Ishikawa (cell line): Measurements from ENCODE around the gene KDM4B.

Source experiments
- CEBPB ChIP-seq: IDR thresholded peaks from 2 replicates; pipeline ENCODE4 v1.6.1; 2012
- CREB1 ChIP-seq: IDR thresholded peaks from 2 replicates; pipeline ENCODE4 v1.6.1; 2012; ENCODE audit warnings: low read depth
- EGR1 ChIP-seq: IDR thresholded peaks from 2 replicates; pipeline ENCODE4 v1.6.1; 2012
- EP300 ChIP-seq: IDR thresholded peaks from 2 replicates; pipeline ENCODE4 v1.6.1; 2012; ENCODE audit warnings: borderline replicate concordance
- FOXM1 ChIP-seq: IDR thresholded peaks from 2 replicates; pipeline ENCODE4 v1.6.1; 2012; ENCODE audit warnings: low read depth, borderline replicate concordance
- NFIC ChIP-seq: IDR thresholded peaks from 2 replicates; pipeline ENCODE4 v1.6.1; 2012
- TAF1 ChIP-seq: IDR thresholded peaks from 2 replicates; pipeline ENCODE4 v1.6.1; 2012; ENCODE audit warnings: low read depth, mild to moderate bottlenecking
- TCF12 ChIP-seq: IDR thresholded peaks from 2 replicates; pipeline ENCODE4 v1.6.1; 2012; ENCODE audit warnings: low read depth
- ZBTB7A ChIP-seq: IDR thresholded peaks from 2 replicates; pipeline ENCODE4 v1.6.1; 2012; ENCODE audit warnings: low read depth
- TF ChIP-seq, protein P1 (sequence below): IDR thresholded peaks from 2 replicates; pipeline ENCODE4 v1.6.1; 2012; ENCODE audit warnings: low read depth, mild to moderate bottlenecking
- TF ChIP-seq, protein P2 (sequence below): IDR thresholded peaks from 2 replicates; pipeline ENCODE4 v1.6.1; 2012

DNA sequence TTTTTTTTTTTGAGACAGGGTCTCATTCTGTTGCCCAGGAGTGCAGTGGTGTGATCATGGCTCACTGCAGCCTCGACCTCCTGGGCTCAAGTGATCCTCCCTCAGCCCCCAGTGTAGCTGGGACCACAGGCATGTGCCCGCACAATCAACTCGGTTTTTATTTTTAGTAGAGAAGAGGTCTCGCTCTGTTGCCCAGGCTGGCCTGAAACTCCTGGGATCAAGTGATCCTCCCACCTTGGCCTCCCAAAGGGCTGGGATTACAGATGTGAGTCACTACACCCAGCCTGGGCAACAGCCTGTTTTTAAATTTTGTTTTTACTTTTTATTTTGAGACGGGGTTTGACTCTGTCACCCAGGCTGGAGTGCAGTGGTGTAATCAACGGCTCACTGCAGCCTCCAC lies 2.3 kb upstream of the KDM4B start:
- TF ChIP-seq CEBPB (no peak), EP300 (no peak), ZBTB7A (no peak), EGR1 (no peak), TAF1 (no peak), FOXM1 (no peak), NFIC (no peak), TCF12 (no peak), CREB1 (no peak)
- TF ChIP-seq, protein P1, sequence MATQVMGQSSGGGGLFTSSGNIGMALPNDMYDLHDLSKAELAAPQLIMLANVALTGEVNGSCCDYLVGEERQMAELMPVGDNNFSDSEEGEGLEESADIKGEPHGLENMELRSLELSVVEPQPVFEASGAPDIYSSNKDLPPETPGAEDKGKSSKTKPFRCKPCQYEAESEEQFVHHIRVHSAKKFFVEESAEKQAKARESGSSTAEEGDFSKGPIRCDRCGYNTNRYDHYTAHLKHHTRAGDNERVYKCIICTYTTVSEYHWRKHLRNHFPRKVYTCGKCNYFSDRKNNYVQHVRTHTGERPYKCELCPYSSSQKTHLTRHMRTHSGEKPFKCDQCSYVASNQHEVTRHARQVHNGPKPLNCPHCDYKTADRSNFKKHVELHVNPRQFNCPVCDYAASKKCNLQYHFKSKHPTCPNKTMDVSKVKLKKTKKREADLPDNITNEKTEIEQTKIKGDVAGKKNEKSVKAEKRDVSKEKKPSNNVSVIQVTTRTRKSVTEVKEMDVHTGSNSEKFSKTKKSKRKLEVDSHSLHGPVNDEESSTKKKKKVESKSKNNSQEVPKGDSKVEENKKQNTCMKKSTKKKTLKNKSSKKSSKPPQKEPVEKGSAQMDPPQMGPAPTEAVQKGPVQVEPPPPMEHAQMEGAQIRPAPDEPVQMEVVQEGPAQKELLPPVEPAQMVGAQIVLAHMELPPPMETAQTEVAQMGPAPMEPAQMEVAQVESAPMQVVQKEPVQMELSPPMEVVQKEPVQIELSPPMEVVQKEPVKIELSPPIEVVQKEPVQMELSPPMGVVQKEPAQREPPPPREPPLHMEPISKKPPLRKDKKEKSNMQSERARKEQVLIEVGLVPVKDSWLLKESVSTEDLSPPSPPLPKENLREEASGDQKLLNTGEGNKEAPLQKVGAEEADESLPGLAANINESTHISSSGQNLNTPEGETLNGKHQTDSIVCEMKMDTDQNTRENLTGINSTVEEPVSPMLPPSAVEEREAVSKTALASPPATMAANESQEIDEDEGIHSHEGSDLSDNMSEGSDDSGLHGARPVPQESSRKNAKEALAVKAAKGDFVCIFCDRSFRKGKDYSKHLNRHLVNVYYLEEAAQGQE = no peak
- TF ChIP-seq, protein P2, sequence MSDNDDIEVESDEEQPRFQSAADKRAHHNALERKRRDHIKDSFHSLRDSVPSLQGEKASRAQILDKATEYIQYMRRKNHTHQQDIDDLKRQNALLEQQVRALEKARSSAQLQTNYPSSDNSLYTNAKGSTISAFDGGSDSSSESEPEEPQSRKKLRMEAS = no peak
